ENCODE results near the gene DAPK2.
A peak's percentile ranks its signal among the peaks of the same experiment; 100 is the strongest.
"Not testable (repeated sequence)": the region's sequence is repeated elsewhere in the genome, so short reads cannot be mapped to it uniquely, and the experiment has no call there.

The DAPK2 gene

GRCh38 chr15:64073496-64073895, 27.2 kb upstream of the DAPK2 start:
- not testable (repeated sequence) for H3K27me3 ChIP-seq (ENCODE audit: insufficient read depth, low read length); H3K9me3 ChIP-seq (ENCODE audit: insufficient read depth, low read depth, low read length); DNase-seq; H3K23ac ChIP-seq (ENCODE audit: low read length); H2AK5ac ChIP-seq (ENCODE audit: low read length); H3K9ac ChIP-seq (ENCODE audit: low read length); H3K27ac ChIP-seq (ENCODE audit: low read depth, low read length); H3K4me3 ChIP-seq (ENCODE audit: low read depth, low read length); H3K14ac ChIP-seq (ENCODE audit: low read length); H4K12ac ChIP-seq (ENCODE audit: low read depth, low read length); H2BK12ac ChIP-seq (ENCODE audit: low read length); H3K79me1 ChIP-seq (ENCODE audit: low read length); H4K91ac ChIP-seq (ENCODE audit: low read depth, low read length); H3K18ac ChIP-seq (ENCODE audit: low read length); H4K8ac ChIP-seq (ENCODE audit: low read depth, low read length); H2BK5ac ChIP-seq (ENCODE audit: low read depth, low read length, poor library complexity); H3K4me1 ChIP-seq (ENCODE audit: control insufficient read depth in 1 of 2, insufficient read depth in 2 of 2, low read length in 2 of 2); H3K79me2 ChIP-seq (ENCODE audit: control insufficient read depth, insufficient read depth, low read length, poor library complexity); H2BK120ac ChIP-seq (ENCODE audit: insufficient read depth, low read length, poor library complexity); H3K4me2 ChIP-seq (ENCODE audit: low read length); H2AFZ ChIP-seq (ENCODE audit: insufficient read depth, low read length, poor library complexity); H3K4ac ChIP-seq (ENCODE audit: low read depth, low read length)
- no CpG with 5 or more reads among the region's 2 CpGs for WGBS (ENCODE audit: extremely low coverage, insufficient coverage, insufficient read length)
- peaks cover 7 to 10% of the 10 kb centered on the region in 2 experiments for H3K36me3 ChIP-seq (ENCODE audit: control insufficient read depth in 1 of 2, insufficient read depth in 2 of 2, low read length in 2 of 2)

GRCh38 chr15:64072812-64073211, 26.5 kb upstream of the DAPK2 start:
- Histone ChIP-seq H3K9ac (ENCODE audit: low read length) (no peak overlapping the region), H2BK5ac (ENCODE audit: low read depth, low read length, poor library complexity) (no peak overlapping the region), H3K27ac (ENCODE audit: low read depth, low read length) (no peak overlapping the region), H3K79me2 (ENCODE audit: control insufficient read depth, insufficient read depth, low read length, poor library complexity) (no peaks in the 10 kb centered on the region), H3K23ac (ENCODE audit: low read length) (no peak overlapping the region), H4K91ac (ENCODE audit: low read depth, low read length) (no peak overlapping the region), H3K9me3 (ENCODE audit: insufficient read depth, low read depth, low read length) (no peaks in the 10 kb centered on the region), H3K36me3 (ENCODE audit: control insufficient read depth in 1 of 2, insufficient read depth in 2 of 2, low read length in 2 of 2) (peaks cover 7 to 10% of the 10 kb centered on the region in 2 experiments), H3K27me3 (ENCODE audit: insufficient read depth, low read length) (no peaks in the 10 kb centered on the region), H3K4me1 (ENCODE audit: control insufficient read depth in 1 of 2, insufficient read depth in 2 of 2, low read length in 2 of 2) (no peaks in the 10 kb centered on the region), H2AK5ac (ENCODE audit: low read length) (no peak overlapping the region), H2BK12ac (ENCODE audit: low read length) (no peak overlapping the region), H3K4me2 (ENCODE audit: low read length) (no peak overlapping the region), H3K14ac (ENCODE audit: low read length) (no peak overlapping the region), H3K4me3 (ENCODE audit: low read depth, low read length) (no peak overlapping the region), H3K79me1 (ENCODE audit: low read length) (no peaks in the 10 kb centered on the region), H2BK120ac (ENCODE audit: insufficient read depth, low read length, poor library complexity) (no peak overlapping the region), H2AFZ (ENCODE audit: insufficient read depth, low read length, poor library complexity) (no peak overlapping the region), H4K8ac (ENCODE audit: low read depth, low read length) (no peak overlapping the region), H3K4ac (ENCODE audit: low read depth, low read length) (no peak overlapping the region), H4K12ac (ENCODE audit: low read depth, low read length) (no peak overlapping the region), H3K18ac (ENCODE audit: low read length) (no peak overlapping the region)
- DNase-seq = no peak
- no CpG with 5 or more reads among the region's 2 CpGs for WGBS (ENCODE audit: extremely low coverage, insufficient coverage, insufficient read length)

- H4K91ac ChIP-seq (ENCODE audit: low read depth, low read length) = no peak overlapping the region
- no peaks in the 10 kb centered on the region for H3K79me1 ChIP-seq (ENCODE audit: low read length)
- no peaks in the 10 kb centered on the region for H3K27me3 ChIP-seq (ENCODE audit: insufficient read depth, low read length)
- H2BK12ac ChIP-seq (ENCODE audit: low read length) = no peak overlapping the region
- no peak overlapping the region for H3K14ac ChIP-seq (ENCODE audit: low read length)
- no peak overlapping the region for H2AFZ ChIP-seq (ENCODE audit: insufficient read depth, low read length, poor library complexity)
- no peak overlapping the region for H3K18ac ChIP-seq (ENCODE audit: low read length)
- DNase-seq = peak in 1 of 2 donors; percentile 12
- H3K4me1 ChIP-seq (ENCODE audit: control insufficient read depth in 1 of 2, insufficient read depth in 2 of 2, low read length in 2 of 2) = no peaks in the 10 kb centered on the region
- H2BK5ac ChIP-seq (ENCODE audit: low read depth, low read length, poor library complexity) = no peak overlapping the region
- H3K9me3 ChIP-seq (ENCODE audit: insufficient read depth, low read depth, low read length) = no peaks in the 10 kb centered on the region
- no peak overlapping the region for H3K4ac ChIP-seq (ENCODE audit: low read depth, low read length)
- whole genome bisulfite sequencing (ENCODE audit: extremely low coverage, insufficient coverage, insufficient read length) = no CpG with 5 or more reads among the region's 4 CpGs
- no peak overlapping the region for H2BK120ac ChIP-seq (ENCODE audit: insufficient read depth, low read length, poor library complexity)
- no peak overlapping the region for H4K8ac ChIP-seq (ENCODE audit: low read depth, low read length)
- peaks cover 7 to 10% of the 10 kb centered on the region in 2 experiments for H3K36me3 ChIP-seq (ENCODE audit: control insufficient read depth in 1 of 2, insufficient read depth in 2 of 2, low read length in 2 of 2)
- H3K23ac ChIP-seq (ENCODE audit: low read length) = no peak overlapping the region
- no peak overlapping the region for H3K4me2 ChIP-seq (ENCODE audit: low read length)
- no peaks in the 10 kb centered on the region for H3K79me2 ChIP-seq (ENCODE audit: control insufficient read depth, insufficient read depth, low read length, poor library complexity)
- no peak overlapping the region for H3K27ac ChIP-seq (ENCODE audit: low read depth, low read length)
- H4K12ac ChIP-seq (ENCODE audit: low read depth, low read length) = no peak overlapping the region
- no peak overlapping the region for H2AK5ac ChIP-seq (ENCODE audit: low read length)
- H3K9ac ChIP-seq (ENCODE audit: low read length) = no peak overlapping the region
- H3K4me3 ChIP-seq (ENCODE audit: low read depth, low read length) = no peak overlapping the region
Measured at GRCh38 chr15:64071931-64072765, 25.9 kb upstream of the DAPK2 start.

GRCh38 chr15:64070965-64071851, 24.9 kb upstream of the DAPK2 start:
- H3K27me3 ChIP-seq (ENCODE audit: insufficient read depth, low read length) = no peaks in the 10 kb centered on the region
- no peak overlapping the region for H2BK12ac ChIP-seq (ENCODE audit: low read length)
- H4K12ac ChIP-seq (ENCODE audit: low read depth, low read length) = no peak overlapping the region
- H4K8ac ChIP-seq (ENCODE audit: low read depth, low read length) = no peak overlapping the region
- no peak overlapping the region for H2AK5ac ChIP-seq (ENCODE audit: low read length)
- no peak overlapping the region for H3K4me3 ChIP-seq (ENCODE audit: low read depth, low read length)
- no peak overlapping the region for H3K23ac ChIP-seq (ENCODE audit: low read length)
- H3K14ac ChIP-seq (ENCODE audit: low read length) = no peak overlapping the region
- H3K4me2 ChIP-seq (ENCODE audit: low read length) = no peak overlapping the region
- no peak overlapping the region for H3K27ac ChIP-seq (ENCODE audit: low read depth, low read length)
- no peak overlapping the region for H2BK120ac ChIP-seq (ENCODE audit: insufficient read depth, low read length, poor library complexity)
- H3K79me2 ChIP-seq (ENCODE audit: control insufficient read depth, insufficient read depth, low read length, poor library complexity) = no peaks in the 10 kb centered on the region
- H2AFZ ChIP-seq (ENCODE audit: insufficient read depth, low read length, poor library complexity) = no peak overlapping the region
- no peaks in the 10 kb centered on the region for H3K79me1 ChIP-seq (ENCODE audit: low read length)
- H3K4me1 ChIP-seq (ENCODE audit: control insufficient read depth in 1 of 2, insufficient read depth in 2 of 2, low read length in 2 of 2) = no peaks in the 10 kb centered on the region
- no peak overlapping the region for H4K91ac ChIP-seq (ENCODE audit: low read depth, low read length)
- no peaks in the 10 kb centered on the region for H3K9me3 ChIP-seq (ENCODE audit: insufficient read depth, low read depth, low read length)
- H3K18ac ChIP-seq (ENCODE audit: low read length) = no peak overlapping the region
- H3K4ac ChIP-seq (ENCODE audit: low read depth, low read length) = no peak overlapping the region
- no peak overlapping the region for H3K9ac ChIP-seq (ENCODE audit: low read length)
- H2BK5ac ChIP-seq (ENCODE audit: low read depth, low read length, poor library complexity) = no peak overlapping the region
- WGBS (ENCODE audit: extremely low coverage, insufficient coverage, insufficient read length) = no CpG with 5 or more reads among the region's 8 CpGs
- DNase-seq = peak; percentile 75 to 78
- H3K36me3 ChIP-seq (ENCODE audit: control insufficient read depth in 1 of 2, insufficient read depth in 2 of 2, low read length in 2 of 2) = peaks cover 7 to 10% of the 10 kb centered on the region in 2 experiments
